Fibroblast of pulmonary artery (primary cell): ENCODE data around the gene PNLIP.
A peak's percentile ranks its signal among the peaks of the same experiment; 100 is the strongest.

Experiments used
- DNase-seq: peaks from one replicate; pipeline ENCODE4 v3.0.0-alpha.2; 2010; ENCODE audit warnings: low read depth
- H3K4me3 ChIP-seq: replicated peaks from 2 replicates; pipeline ENCODE4 v1.5.1; 2011; ENCODE audit warnings: low read depth, mild to moderate bottlenecking, control low read depth, low read length, moderate library complexity
- CTCF ChIP-seq: IDR thresholded peaks from 2 replicates; pipeline ENCODE4 v1.5.1; 2011; ENCODE audit warnings: mild to moderate bottlenecking, control low read depth, low read length, inconsistent platforms; ENCODE audit errors: missing control alignments

Gene PNLIP

DNA sequence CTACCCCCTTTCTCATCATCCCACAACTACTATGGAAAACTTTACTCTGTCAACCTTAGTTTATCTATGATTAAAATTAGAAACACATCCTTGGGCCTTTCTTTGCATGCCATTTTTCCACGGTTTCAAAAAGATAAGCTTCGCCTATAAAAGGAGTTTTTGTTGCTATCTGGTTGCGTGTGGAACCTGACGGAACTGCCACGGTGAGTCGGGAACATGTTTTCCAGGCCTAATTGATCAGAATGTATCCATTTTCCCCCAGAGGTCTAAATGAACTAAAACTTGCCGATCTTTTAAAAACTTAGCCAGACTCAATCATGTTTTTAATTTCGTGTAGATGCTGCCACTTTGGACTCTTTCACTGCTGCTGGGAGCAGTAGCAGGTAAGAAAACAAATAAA lies at the start of gene PNLIP:
TSS of gene PNLIP (plus strand) at position 176 of the 400 bp plus-strand sequence. CDS start at position 338, 162 bp downstream.
- no peak within 1 kb of the TSS for H3K4me3 ChIP-seq
- no peak for DNase-seq
- TF ChIP-seq CTCF: no peak

DNA sequence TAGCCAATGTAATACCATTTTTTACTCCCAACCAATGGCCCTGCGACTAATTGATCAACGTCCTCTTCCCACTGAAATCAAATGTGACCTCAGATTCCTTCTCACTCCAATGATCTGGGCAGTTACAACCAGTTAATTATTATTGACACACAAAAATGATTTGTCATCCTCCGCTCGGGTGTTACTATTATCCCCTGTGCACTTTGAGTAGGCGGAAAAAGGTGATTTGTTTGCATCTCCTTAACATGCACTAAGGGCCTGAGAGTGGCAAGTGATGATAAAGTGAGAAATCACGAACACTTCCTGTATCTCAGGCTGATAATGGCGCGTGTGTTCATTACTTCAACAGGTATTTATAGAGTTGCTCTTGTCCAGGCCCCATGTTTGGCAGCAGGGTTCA lies 40.9 kb upstream of the PNLIP start:
- no peak overlapping the region for H3K4me3 ChIP-seq
- DNase-seq: no peak
- TF ChIP-seq CTCF: no peak

GRCh38 chr10:116510565-116510964 lies 35.2 kb upstream of the PNLIP start:
- no peak for TF ChIP-seq CTCF
- DNase-seq: no peak
- no peak overlapping the region for H3K4me3 ChIP-seq

DNA sequence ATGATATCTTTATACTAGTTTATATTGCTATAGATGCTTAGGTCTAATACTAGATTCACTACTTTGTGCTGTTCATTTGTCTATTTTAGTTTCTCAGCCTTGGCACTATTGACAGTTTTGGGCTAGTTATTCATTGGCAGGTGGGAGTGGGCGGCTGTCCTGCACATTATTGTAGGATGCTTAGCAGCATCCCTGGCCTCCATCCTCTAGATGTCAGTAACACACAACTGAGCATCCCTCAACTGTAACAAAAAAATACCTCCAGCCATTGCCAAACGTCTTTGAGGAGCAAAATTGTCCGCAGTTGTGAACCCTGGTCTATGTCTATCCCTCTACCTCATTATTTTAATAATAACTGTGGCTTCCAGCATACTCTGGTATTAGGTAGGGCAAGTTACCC lies 34.4 kb upstream of the PNLIP start:
- no peak for TF ChIP-seq CTCF
- DNase-seq: no peak
- no peak overlapping the region for H3K4me3 ChIP-seq

- DNase-seq: peak; percentile 62
- TF ChIP-seq CTCF: peak; percentile 86
- no peak overlapping the region for H3K4me3 ChIP-seq
Measured at GRCh38 chr10:116521424-116522290, 24.1 kb upstream of the PNLIP start.

- TF ChIP-seq CTCF: no peak
- no peak for DNase-seq
- no peak overlapping the region for H3K4me3 ChIP-seq
Measured at GRCh38 chr10:116522803-116523381, 22.8 kb upstream of the PNLIP start.
